Cardiac muscle cell (in vitro differentiated cells and primary cell): ENCODE measurements around the gene LRRC45. TPM values are rescaled to one million over a fixed set of nuclear protein-coding genes. Genes with fewer than 3 reads are reported as not detected.

ENCODE experiments used
- DNase-seq, 2 donors: peaks; one replicate each; pipeline versions ENCODE4 v3.0.0 to v3.0.0-alpha.2; 2010 to 2017; ENCODE audit warnings: low read depth in 1 of 2, low spot score in 1 of 2
- H3K27ac ChIP-seq: fragments of 200-600 bp; sonication (generic); 2 replicates; pipeline ENCODE4 v1.5.1; 2016
- H3K27me3 ChIP-seq: fragments of 200-600 bp; sonication (generic); 2 replicates; pipeline ENCODE4 v1.6.0; 2016; ENCODE audit warnings: control low read depth
- H3K36me3 ChIP-seq: fragments of 200-600 bp; sonication (generic); 2 replicates; pipeline ENCODE4 v1.5.1; 2016; ENCODE audit warnings: control low read depth
- H3K4me1 ChIP-seq: fragments of 200-600 bp; sonication (generic); 2 replicates; pipeline ENCODE4 v1.8.1; 2017; ENCODE audit warnings: low read depth, mild to moderate bottlenecking, mixed run types
- H3K4me3 ChIP-seq: fragments of 200-600 bp; sonication (generic); 2 replicates; pipeline ENCODE4 v1.5.1; 2016; ENCODE audit warnings: mild to moderate bottlenecking
- H3K9me3 ChIP-seq: fragments of 200-600 bp; sonication (generic); 2 replicates; pipeline ENCODE4 v1.5.1; 2017; ENCODE audit warnings: low read depth, mild to moderate bottlenecking, control low read depth
- CTCF ChIP-seq: IDR thresholded peaks from 2 replicates; pipeline ENCODE4 v1.5.1; 2012; ENCODE audit warnings: low read depth, mild to moderate bottlenecking, low read length
- polyA plus RNA-seq: library from polyadenylated mRNA; unstranded; fragments of >200 nt; fragmentation: Nextera tagmentation; extraction: Ambion mirVana; gene quantifications from 2 replicates; pipeline ENCODE4 v1.2.1, GENCODE V29; 2016
- total RNA-seq: library from RNA; depleted of rRNA; stranded (reverse); fragments of >200 nt; gene quantifications from 2 replicates; pipeline ENCODE4 v1.2.3, GENCODE V29; 2016

LRRC45 gene
- total and polyA plus RNA-seq, 2 experiments from 2014 or later, result 31.8 to 36.5 TPM

DNA sequence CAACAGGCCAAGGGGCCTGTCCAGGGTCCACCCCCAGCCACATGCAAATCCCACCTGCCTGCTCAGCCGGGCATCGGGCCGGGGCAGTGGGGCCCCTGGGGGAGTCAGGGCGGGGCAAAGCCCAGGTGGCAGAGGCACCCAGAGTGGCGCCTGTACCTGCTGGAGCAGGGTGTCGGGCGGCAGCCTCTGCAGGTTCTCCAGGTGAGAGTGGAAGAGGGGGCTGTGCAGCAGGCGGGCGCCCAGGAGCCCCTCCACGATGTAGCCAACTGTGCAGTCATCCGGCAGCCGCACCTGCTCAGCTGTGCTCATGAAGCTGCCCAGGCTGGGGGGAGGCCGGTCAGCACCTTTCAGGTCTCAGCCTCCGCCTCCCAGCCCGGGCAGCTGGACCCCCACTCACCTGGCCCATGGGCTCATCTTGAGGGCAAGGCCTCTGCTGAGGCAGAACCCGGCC, 26.4 kb downstream of the LRRC45 start:
- H3K9me3 ChIP-seq, result no peaks in the 10 kb centered on the region
- DNase-seq, result no peak
- TF ChIP-seq CTCF, result no peak
- H3K4me1 ChIP-seq, result peaks cover 4% of the 10 kb centered on the region
- H3K4me3 ChIP-seq, result no peak overlapping the region
- H3K27me3 ChIP-seq, result no peaks in the 10 kb centered on the region
- peaks cover under 1% of the 10 kb centered on the region for H3K36me3 ChIP-seq
- H3K27ac ChIP-seq, result no peak overlapping the region

- Histone ChIP-seq H3K36me3 (peaks cover 8% of the 10 kb centered on the region), H3K27me3 (no peaks in the 10 kb centered on the region), H3K4me3 (peak overlapping the region; percentile 90), H3K27ac (no peak overlapping the region), H3K9me3 (no peaks in the 10 kb centered on the region), H3K4me1 (peaks cover 4% of the 10 kb centered on the region)
- no peak for TF ChIP-seq CTCF
- no peak for DNase-seq
Measured at GRCh38 chr17:82050152-82050760, 27.2 kb downstream of the LRRC45 start.

GRCh38 chr17:82050761-82051641, 27.9 kb downstream of the LRRC45 start:
- Histone ChIP-seq H3K4me3 (peak overlapping the region; percentile 90), H3K27me3 (no peaks in the 10 kb centered on the region), H3K36me3 (peaks cover 13% of the 10 kb centered on the region), H3K4me1 (peaks cover 4% of the 10 kb centered on the region), H3K9me3 (no peaks in the 10 kb centered on the region), H3K27ac (peak overlapping the region; percentile 38)
- peak in 1 of 2 donors; percentile 34 for DNase-seq
- no peak for TF ChIP-seq CTCF

DNA sequence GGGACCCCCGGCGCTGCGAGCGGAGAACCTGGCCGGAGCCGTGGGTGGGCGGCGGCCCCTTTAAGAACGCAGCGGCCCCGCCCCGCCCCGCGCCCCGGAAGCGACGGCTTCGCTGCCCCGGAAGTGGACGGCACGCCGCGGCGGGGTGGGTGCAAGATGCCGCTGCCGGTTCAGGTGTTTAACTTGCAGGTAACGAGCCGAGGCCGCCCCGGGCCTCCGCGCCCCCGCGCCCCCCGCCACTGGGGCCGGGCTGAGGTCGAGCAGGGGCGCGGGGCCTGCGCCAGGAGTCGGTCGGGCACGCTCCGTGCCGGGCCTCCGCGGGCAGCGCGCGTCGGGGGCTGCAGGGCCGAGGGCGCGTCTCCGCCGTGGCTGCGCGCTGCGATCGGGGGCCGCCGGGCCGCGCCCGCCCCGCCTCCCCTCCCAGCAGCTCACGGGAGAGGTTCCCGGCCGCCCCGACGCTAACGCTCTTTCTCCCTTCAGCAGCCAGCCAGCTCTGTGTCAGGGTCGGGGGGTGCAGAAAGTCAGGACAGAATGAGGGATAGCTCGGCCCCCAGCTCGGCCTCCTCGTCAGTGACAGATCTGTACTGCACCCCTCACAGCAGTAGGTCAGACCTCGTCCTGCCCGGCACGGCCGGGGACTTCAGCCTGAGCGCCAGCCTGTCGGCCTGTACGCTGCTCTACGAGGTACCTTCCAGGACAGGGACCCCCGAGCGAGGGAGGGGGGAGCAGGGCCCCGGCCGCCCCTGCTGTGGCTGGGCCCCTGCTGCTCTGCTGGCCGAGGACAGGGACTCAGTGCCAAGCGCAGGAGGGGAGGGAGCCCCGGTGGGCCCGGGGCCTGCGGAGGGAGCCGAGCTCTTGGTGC, 28.9 kb downstream of the LRRC45 start, which contains the start of the genes GPS1 and RFNG:
Gene GPS1 (plus strand): TSS at position 123 of the 862 bp plus-strand sequence. CDS start 34 bp downstream, at position 157.
Gene RFNG (minus strand): TSS at position 36 of the 862 bp plus-strand sequence. CDS start 45 bp downstream, outside the sequence.
- Histone ChIP-seq H3K9me3 (no peaks in the 10 kb centered on the region), H3K27ac (peak within 1 kb of the TSS; percentile 38), H3K4me1 (peaks cover 4% of the 10 kb centered on the region), H3K27me3 (no peaks in the 10 kb centered on the region), H3K4me3 (peak within 1 kb of the TSS; percentile 90), H3K36me3 (peaks cover 15% of the 10 kb centered on the region)
- DNase-seq, result peak; percentile 63 to 88
- no peak for TF ChIP-seq CTCF

DNA sequence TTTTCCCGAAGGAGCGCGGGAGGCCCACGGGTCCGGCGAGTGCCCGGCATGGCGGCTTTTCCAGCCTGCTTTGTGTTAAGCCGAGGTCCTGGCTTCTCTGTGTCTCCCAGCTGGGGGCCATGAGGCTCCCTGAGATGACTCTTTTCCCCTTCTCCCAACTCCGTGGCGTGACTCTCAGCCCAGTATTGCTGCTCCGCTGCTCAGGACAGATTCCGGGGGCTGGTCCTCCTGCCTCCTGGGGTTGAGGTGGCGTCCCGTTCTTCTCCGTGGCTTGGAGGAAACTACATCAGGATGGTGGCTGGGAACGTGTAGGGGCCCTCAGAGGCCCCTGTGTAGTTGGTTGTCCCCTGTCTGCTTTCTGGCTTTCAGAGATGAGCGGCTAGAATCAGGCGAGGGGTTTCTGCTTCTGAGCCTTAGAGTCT, 29.5 kb downstream of the LRRC45 start:
- H3K36me3 ChIP-seq, result peaks cover 15% of the 10 kb centered on the region
- H3K4me3 ChIP-seq, result peak overlapping the region; percentile 90
- no peaks in the 10 kb centered on the region for H3K9me3 ChIP-seq
- DNase-seq, result no peak
- H3K4me1 ChIP-seq, result peaks cover 4% of the 10 kb centered on the region
- TF ChIP-seq CTCF, result no peak
- no peaks in the 10 kb centered on the region for H3K27me3 ChIP-seq
- H3K27ac ChIP-seq, result no peak overlapping the region
